ENCODE measurements around the gene CGNL1. TPM values are rescaled to one million over a fixed set of nuclear protein-coding genes. Genes with fewer than 3 reads are reported as not detected.

CGNL1 gene, protein sequence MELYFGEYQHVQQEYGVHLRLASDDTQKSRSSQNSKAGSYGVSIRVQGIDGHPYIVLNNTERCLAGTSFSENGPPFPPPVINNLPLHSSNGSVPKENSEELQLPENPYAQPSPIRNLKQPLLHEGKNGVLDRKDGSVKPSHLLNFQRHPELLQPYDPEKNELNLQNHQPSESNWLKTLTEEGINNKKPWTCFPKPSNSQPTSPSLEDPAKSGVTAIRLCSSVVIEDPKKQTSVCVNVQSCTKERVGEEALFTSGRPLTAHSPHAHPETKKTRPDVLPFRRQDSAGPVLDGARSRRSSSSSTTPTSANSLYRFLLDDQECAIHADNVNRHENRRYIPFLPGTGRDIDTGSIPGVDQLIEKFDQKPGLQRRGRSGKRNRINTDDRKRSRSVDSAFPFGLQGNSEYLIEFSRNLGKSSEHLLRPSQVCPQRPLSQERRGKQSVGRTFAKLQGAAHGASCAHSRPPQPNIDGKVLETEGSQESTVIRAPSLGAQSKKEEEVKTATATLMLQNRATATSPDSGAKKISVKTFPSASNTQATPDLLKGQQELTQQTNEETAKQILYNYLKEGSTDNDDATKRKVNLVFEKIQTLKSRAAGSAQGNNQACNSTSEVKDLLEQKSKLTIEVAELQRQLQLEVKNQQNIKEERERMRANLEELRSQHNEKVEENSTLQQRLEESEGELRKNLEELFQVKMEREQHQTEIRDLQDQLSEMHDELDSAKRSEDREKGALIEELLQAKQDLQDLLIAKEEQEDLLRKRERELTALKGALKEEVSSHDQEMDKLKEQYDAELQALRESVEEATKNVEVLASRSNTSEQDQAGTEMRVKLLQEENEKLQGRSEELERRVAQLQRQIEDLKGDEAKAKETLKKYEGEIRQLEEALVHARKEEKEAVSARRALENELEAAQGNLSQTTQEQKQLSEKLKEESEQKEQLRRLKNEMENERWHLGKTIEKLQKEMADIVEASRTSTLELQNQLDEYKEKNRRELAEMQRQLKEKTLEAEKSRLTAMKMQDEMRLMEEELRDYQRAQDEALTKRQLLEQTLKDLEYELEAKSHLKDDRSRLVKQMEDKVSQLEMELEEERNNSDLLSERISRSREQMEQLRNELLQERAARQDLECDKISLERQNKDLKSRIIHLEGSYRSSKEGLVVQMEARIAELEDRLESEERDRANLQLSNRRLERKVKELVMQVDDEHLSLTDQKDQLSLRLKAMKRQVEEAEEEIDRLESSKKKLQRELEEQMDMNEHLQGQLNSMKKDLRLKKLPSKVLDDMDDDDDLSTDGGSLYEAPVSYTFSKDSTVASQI
- 4.6 to 7.2 TPM (median 7.1 TPM) in 3 replicates for total RNA-seq
- long read RNA-seq, full-length matches to known transcripts = 3 of 13 reads
- long read RNA-seq, partial matches to known transcripts = 3 of 13 reads
- long read RNA-seq, other reads (novel, unspliced or antisense) = 7 of 13 reads

DNA sequence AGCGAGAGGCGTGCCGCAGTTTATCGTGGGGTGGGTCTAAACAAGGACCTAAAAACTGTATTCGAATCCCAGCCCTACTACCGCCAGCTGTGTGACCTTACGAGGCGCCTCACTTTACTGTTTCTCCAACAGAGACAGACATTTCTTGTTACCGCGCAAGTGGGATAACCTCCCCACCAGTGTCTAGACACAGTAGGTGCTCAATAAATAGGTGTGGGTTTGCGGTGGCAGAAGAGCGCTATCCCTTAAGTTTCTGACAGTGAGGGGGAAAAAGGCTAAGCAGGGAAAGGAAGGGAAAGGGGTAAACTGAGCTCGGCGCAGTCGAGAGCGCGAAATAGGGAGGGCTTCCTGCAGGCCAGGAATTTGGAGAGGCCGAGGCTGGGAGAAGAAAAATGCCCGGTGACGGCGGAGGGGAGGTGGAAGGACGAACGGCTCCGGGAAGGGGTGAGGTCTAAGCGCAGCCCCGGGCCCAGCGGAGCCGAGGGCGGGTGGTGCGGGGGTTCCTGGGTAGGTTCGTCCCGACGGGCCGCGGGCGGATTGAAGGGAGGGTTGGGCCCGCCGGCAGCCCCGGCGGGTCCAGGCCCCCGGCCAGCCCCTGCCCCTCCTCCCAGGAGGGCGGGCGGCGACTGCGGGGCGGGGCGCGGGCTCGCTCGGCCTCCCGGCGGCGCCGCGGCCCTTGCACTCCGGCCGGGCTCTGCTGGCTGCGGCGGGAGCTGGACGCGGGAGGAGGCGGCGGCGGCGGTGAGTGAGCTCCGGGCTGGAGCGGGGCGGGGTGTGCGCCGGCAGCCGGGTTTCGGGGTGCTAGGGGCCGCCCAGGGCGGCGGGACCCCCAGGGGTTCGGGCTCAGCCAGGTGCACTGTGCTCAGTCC lies at the start of gene CGNL1:
TSS of gene CGNL1 (plus strand) at position 679 of the 869 bp plus-strand sequence. CDS start 61,495 bp downstream, outside the sequence.
- Mint-ChIP-seq H3K27ac (ENCODE audit: unreplicated experiment) (no peak within 1 kb of the TSS), H3K4me3 (ENCODE audit: unreplicated experiment) (peak within 1 kb of the TSS; percentile 80), H3K36me3 (ENCODE audit: low read depth) (no peaks in the 10 kb centered on the region), H3K4me1 (ENCODE audit: low read depth) (peaks cover 9% of the 10 kb centered on the region), H3K9me3 (ENCODE audit: low read depth) (no peaks in the 10 kb centered on the region), H3K27me3 (ENCODE audit: low read depth) (peaks cover 5% of the 10 kb centered on the region)
- DNase-seq (ENCODE audit: low spot score) = no peak
- TF ChIP-seq, protein P1, sequence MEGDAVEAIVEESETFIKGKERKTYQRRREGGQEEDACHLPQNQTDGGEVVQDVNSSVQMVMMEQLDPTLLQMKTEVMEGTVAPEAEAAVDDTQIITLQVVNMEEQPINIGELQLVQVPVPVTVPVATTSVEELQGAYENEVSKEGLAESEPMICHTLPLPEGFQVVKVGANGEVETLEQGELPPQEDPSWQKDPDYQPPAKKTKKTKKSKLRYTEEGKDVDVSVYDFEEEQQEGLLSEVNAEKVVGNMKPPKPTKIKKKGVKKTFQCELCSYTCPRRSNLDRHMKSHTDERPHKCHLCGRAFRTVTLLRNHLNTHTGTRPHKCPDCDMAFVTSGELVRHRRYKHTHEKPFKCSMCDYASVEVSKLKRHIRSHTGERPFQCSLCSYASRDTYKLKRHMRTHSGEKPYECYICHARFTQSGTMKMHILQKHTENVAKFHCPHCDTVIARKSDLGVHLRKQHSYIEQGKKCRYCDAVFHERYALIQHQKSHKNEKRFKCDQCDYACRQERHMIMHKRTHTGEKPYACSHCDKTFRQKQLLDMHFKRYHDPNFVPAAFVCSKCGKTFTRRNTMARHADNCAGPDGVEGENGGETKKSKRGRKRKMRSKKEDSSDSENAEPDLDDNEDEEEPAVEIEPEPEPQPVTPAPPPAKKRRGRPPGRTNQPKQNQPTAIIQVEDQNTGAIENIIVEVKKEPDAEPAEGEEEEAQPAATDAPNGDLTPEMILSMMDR (IDR thresholded peaks at IDR 0.05) = peak; percentile 6

DNA sequence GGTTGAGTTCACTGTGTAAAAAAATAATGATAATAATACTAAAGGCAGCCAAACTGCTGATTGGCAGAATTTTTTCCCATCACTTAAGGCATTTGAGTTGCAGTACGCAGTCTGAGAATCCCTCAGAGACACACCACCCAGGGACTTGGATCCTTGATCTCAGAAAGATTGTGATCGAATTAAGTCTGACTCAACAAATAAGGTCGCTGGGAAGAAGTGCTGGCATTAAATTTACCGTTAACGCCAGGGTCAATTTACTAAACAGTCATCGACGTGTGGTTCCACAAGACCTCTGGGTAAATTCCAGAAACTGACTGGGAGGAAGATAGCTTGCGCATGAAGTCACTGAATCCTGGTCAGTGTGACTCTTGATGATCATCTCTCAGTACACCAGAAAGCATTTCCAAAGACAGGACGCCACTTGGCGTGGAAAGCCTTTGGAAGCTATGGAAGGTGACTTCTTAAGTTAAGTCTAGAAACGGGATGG lies 48.3 kb upstream of the CGNL1 start:
- Mint-ChIP-seq H3K9me3 (ENCODE audit: low read depth) (no peaks in the 10 kb centered on the region), H3K27ac (ENCODE audit: unreplicated experiment) (no peak overlapping the region), H3K36me3 (ENCODE audit: low read depth) (no peaks in the 10 kb centered on the region), H3K27me3 (ENCODE audit: low read depth) (no peaks in the 10 kb centered on the region), H3K4me3 (ENCODE audit: unreplicated experiment) (no peak overlapping the region), H3K4me1 (ENCODE audit: low read depth) (peaks cover 18% of the 10 kb centered on the region)
- TF ChIP-seq, protein P1 (IDR thresholded peaks at IDR 0.05) = no peak
- no peak for DNase-seq (ENCODE audit: low spot score)

DNA sequence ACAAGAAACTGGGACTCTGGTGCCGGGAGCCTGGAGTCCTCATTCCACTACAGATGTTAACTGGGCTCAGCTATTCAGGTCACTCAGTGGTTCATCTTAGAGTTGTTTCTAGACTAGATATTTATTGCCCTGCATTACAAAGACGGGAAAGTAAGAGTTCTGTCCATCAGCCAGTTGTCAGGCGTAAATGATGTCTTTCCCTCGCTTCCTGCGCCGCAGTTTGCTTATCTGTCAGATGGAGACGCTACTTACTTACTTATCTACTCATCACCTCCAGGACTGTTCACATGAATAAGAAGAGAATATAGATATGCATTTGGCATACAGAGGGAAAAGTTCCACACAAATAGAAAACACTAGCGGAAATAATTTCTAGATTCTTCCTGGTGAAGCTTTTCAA lies 47.8 kb upstream of the CGNL1 start:
- H3K9me3 Mint-ChIP-seq (ENCODE audit: low read depth) = no peaks in the 10 kb centered on the region
- H3K36me3 Mint-ChIP-seq (ENCODE audit: low read depth) = no peaks in the 10 kb centered on the region
- no peak overlapping the region for H3K27ac Mint-ChIP-seq (ENCODE audit: unreplicated experiment)
- TF ChIP-seq, protein P1 (IDR thresholded peaks at IDR 0.05) = no peak
- no peak for DNase-seq (ENCODE audit: low spot score)
- no peaks in the 10 kb centered on the region for H3K27me3 Mint-ChIP-seq (ENCODE audit: low read depth)
- H3K4me3 Mint-ChIP-seq (ENCODE audit: unreplicated experiment) = no peak overlapping the region
- peaks cover 21% of the 10 kb centered on the region for H3K4me1 Mint-ChIP-seq (ENCODE audit: low read depth)

DNA sequence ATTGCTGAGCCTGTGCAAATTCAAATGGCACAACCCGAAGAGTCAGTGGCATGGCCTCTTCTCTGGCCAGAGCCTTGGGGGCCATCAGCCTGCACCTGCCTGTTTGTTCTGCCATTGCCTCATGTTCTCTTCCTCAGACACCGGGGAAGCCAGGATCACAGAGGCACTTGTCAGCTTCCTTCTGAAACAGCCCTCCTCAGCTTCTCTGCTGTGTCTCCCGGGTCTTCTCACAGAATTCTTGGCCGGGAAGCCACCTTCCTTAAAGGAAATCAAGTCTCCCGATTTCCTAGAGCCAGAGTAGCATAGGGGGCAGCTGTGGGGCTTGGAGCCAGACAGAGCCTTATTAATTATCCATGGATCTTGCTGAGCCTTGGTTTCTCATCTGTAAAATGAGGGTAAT lies 47.4 kb upstream of the CGNL1 start:
- no peaks in the 10 kb centered on the region for H3K27me3 Mint-ChIP-seq (ENCODE audit: low read depth)
- TF ChIP-seq, protein P1 (IDR thresholded peaks at IDR 0.05) = no peak
- no peaks in the 10 kb centered on the region for H3K9me3 Mint-ChIP-seq (ENCODE audit: low read depth)
- no peak overlapping the region for H3K27ac Mint-ChIP-seq (ENCODE audit: unreplicated experiment)
- H3K4me1 Mint-ChIP-seq (ENCODE audit: low read depth) = peaks cover 19% of the 10 kb centered on the region
- no peaks in the 10 kb centered on the region for H3K36me3 Mint-ChIP-seq (ENCODE audit: low read depth)
- no peak for DNase-seq (ENCODE audit: low spot score)
- no peak overlapping the region for H3K4me3 Mint-ChIP-seq (ENCODE audit: unreplicated experiment)

Measured in chondrocyte (in vitro differentiated cells).